BJ (cell line): ENCODE measurements around the gene PTPN7. TPM values are rescaled to one million over a fixed set of nuclear protein-coding genes. Genes with fewer than 3 reads are reported as not detected.
A peak's percentile ranks its signal among the peaks of the same experiment; 100 is the strongest.
"Not testable (repeated sequence)": the region's sequence is repeated elsewhere in the genome, so short reads cannot be mapped to it uniquely, and the experiment has no call there.

Experiments used
- CTCF ChIA-PET: fragments of 350-600 bp; formaldehyde crosslinking; extraction: SDS; loops from one replicate; lab custom pipeline; 2021; ENCODE audit warnings: antibody characterized with exemption, inconsistent platforms; lab: Yijun Ruan, JAX
- POLR2A ChIA-PET: fragments of 300-600 bp; sonication (Branson Sonifier 250); formaldehyde crosslinking; extraction: SDS; loops from one replicate; lab custom pipeline; 2021; ENCODE audit warnings: antibody characterized with exemption; lab: Charles Lee
- DNase-seq: peaks from one replicate; pipeline ENCODE4 v3.0.0-alpha.2; 2011; ENCODE audit warnings: low read depth
- H3K27me3 ChIP-seq: 2 replicates; pipeline ENCODE4 v1.6.0; 2011; ENCODE audit warnings: low read length; ENCODE audit not compliant: control insufficient read depth, insufficient read depth
- H3K36me3 ChIP-seq: 2 replicates; pipeline ENCODE4 v1.5.1; 2011; ENCODE audit warnings: low read length; ENCODE audit not compliant: control insufficient read depth, insufficient read depth
- H3K4me3 ChIP-seq: 2 replicates; pipeline ENCODE4 v1.5.1; 2011; ENCODE audit warnings: low read depth, mild to moderate bottlenecking, control low read depth, low read length
- polyA plus RNA-seq: library from polyadenylated mRNA; depleted of rRNA; stranded (reverse); fragments of >200 nt; gene quantifications from 2 replicates; pipeline ENCODE4 v1.2.3, GENCODE V29; 2011
- TF ChIP-seq, protein P1 (sequence below): IDR thresholded peaks from 2 replicates; pipeline ENCODE4 v1.5.1; 2011; ENCODE audit warnings: low read depth, mild to moderate bottlenecking, control low read depth, inconsistent platforms, low read length, moderate library complexity; ENCODE audit not compliant: insufficient read depth

The PTPN7 gene
- polyA plus RNA-seq, 1 experiment: not detected

DNA sequence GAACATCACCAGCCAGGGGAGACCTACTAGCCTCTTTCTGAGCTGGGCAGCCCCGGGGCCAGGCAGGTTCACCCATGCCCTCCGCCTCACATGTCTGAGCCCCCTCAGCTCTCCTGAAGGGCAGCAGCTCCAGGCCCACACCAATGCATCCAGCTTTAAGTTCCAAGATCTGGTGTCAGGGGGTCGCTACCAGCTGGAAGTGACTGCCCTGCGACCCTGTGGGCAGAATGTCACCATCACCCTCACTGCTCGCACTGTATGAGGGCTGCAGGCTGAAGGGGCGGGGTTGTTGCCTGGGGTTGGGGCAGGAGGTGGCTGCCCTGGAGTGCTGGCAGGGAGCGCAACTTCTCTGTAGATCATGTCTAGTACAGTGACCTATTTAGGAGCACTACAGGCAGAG lies 8.5 kb upstream of the PTPN7 start:
- no peak for DNase-seq
- TF ChIP-seq, protein P1, sequence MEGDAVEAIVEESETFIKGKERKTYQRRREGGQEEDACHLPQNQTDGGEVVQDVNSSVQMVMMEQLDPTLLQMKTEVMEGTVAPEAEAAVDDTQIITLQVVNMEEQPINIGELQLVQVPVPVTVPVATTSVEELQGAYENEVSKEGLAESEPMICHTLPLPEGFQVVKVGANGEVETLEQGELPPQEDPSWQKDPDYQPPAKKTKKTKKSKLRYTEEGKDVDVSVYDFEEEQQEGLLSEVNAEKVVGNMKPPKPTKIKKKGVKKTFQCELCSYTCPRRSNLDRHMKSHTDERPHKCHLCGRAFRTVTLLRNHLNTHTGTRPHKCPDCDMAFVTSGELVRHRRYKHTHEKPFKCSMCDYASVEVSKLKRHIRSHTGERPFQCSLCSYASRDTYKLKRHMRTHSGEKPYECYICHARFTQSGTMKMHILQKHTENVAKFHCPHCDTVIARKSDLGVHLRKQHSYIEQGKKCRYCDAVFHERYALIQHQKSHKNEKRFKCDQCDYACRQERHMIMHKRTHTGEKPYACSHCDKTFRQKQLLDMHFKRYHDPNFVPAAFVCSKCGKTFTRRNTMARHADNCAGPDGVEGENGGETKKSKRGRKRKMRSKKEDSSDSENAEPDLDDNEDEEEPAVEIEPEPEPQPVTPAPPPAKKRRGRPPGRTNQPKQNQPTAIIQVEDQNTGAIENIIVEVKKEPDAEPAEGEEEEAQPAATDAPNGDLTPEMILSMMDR: no peak
- no peaks in the 10 kb centered on the region for H3K36me3 ChIP-seq
- CTCF ChIA-PET: interaction anchor here (0.6 to 1.0 kb wide), 4 partner anchors 14 to 612 kb away, joined by 3 to 5 read pairs (median 4); no protein-coding TSS in a partner anchor
- no peak overlapping the region for H3K4me3 ChIP-seq
- H3K27me3 ChIP-seq: peaks cover 5% of the 10 kb centered on the region
- POLR2A ChIA-PET: no interaction called here

DNA sequence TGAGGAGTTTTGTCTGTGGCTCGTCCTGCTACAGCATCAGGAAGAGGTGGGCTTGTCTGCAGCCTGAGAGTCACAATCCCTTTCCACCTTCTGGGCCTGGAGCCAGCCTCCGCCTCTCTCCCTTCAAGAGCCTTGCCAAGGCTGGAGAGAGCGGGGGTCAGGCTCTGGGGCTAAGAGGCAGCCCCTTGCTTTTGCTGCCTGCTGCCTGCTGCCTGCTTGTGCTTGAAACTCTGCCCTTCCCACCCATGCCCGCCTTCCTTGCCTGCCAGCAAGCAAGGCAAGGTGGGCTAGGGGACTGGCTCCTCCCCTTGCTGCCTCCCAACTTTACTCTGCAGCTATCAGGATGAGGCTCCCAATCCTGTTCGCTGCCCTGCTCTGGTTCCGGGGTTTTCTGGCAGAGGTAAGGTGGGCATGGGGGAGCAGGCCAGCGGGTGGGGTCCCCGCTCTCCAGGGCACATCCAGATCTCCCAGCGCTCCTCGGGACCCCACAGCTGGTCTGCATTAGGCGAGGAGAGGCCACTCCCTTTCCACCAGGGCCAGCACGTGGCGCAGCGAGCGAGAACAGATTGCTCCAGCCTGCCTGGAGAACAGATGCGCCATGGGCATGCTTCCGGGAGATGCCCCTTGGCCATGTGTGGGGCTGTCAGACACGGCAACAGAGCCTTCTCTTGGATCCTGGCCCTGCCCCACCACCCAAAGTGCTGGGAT lies 7.5 kb upstream of the PTPN7 start:
- ChIA-PET POLR2A (no interaction called here), CTCF (interaction anchor here (0.6 to 1.2 kb wide), 5 partner anchors 13 to 613 kb away, joined by 3 to 4 read pairs (median 4); no protein-coding TSS in a partner anchor)
- DNase-seq: peak; percentile 14
- TF ChIP-seq, protein P1: no peak
- Histone ChIP-seq H3K27me3 (peaks cover 7% of the 10 kb centered on the region), H3K36me3 (no peaks in the 10 kb centered on the region), H3K4me3 (no peak overlapping the region)

DNA sequence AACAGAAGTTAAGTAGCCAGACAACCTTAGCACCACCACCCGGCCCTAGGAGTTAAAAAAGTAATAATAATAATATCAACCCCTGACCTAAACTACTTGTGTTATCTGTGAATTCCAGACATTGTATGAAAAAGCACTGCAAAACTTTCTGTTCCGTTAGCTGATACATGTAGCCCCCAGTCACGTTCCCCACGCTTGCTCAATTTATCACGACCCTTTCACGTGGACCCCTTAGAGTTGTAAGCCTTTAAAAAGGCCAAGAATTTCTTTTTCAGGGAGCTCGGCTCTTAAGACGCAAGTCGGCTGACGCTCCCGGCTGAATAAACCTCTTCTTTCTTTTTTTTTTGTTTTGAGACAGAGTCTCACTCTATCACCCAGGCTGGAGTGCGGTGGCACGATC lies 6.7 kb upstream of the PTPN7 start:
- H3K4me3 ChIP-seq, H3K36me3 ChIP-seq, H3K27me3 ChIP-seq, DNase-seq, POLR2A ChIA-PET: not testable (repeated sequence)
- CTCF ChIA-PET: interaction anchor here (1.2 to 2.5 kb wide), 2 partner anchors 17 to 22 kb away, joined by 4 to 10 read pairs; no protein-coding TSS in a partner anchor

DNA sequence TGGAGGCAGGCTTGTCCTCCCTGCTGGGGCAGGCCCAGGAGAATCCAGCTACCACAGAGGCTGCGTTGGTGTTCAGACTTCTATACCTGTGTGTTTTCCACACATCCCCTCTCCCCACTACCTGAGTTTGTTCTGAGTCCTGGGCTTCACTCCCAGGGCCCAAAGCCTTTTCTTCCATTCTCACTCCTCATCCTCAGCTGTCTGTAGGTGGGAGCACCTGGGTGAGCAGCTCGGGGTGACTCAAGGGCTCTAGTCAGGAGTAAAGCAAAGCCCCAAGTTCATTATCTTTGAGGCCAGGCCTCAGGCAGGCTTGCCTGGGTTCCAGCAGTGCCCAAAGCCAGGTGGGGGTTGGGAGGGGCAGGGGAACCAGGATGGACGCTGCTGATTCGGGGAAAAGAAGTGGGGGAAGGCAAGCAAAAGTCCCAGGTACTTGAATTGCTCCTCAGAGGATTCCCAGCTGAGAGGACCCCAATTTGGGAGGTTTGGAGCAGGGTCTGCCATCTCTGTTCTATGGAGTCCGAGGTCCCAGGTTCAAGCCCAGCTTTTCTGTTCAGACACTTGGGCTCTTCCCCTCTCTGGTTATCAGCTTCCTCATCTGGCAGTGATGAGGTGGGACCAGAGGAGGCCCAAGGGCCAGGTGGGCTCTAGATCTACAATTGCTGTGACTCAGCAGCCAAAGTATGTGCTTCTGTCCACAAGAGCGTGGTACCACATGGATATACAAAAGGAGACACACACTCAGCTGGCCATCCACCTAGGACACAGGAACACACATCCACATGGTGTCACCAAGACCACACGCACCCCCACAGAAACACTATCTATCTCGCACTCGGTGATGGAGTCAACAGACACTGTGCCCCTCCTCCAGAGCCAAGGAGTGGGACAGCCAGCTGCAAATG lies 5.8 kb upstream of the PTPN7 start:
- TF ChIP-seq, protein P1: no peak
- Histone ChIP-seq H3K36me3 (no peaks in the 10 kb centered on the region), H3K4me3 (no peak overlapping the region), H3K27me3 (peaks cover 9% of the 10 kb centered on the region)
- CTCF ChIA-PET: interaction anchor here (1.1 to 2.5 kb wide), 2 partner anchors 11 to 23 kb away, joined by 5 to 10 read pairs; no protein-coding TSS in a partner anchor
- POLR2A ChIA-PET: no interaction called here
- no peak for DNase-seq

DNA sequence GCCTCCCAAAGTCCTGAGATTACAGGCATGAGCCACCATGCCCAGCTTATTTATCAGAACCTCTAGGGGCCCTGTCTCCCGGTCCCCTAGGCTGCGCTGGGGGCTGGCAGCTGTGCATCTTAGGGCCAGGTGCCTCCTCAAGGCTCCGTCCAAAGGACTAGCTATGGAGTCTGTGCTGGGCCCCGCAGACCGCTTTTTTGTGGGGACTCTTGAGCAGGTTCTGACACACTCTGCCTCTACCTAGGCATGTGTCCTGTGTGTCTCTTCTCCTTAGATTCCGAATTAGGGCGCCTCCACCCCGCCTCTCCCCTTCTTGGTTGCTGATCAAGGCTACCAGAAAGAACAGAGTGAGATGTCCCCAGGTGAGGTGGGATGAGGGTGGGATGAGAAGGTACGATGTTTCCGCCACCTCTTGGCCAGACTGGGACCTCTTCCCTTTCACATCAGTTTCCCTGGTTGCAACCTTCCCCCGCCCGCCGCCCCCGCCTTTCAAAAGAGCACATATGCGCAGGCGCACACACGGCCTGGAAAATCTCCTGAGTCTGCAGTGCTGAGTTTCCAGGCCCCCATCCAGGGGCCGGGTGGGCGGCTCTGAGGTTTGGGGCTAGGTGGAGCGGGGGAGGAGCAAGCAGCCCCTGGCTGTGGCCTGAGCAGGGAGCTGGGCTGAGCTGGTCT lies 5.0 kb upstream of the PTPN7 start:
- Histone ChIP-seq H3K36me3 (no peaks in the 10 kb centered on the region), H3K27me3 (peaks cover 8% of the 10 kb centered on the region), H3K4me3 (no peak overlapping the region)
- CTCF ChIA-PET: interaction anchor here (1.1 to 2.5 kb wide), 2 partner anchors 10 to 24 kb away, joined by 5 to 10 read pairs; no protein-coding TSS in a partner anchor
- DNase-seq: no peak
- POLR2A ChIA-PET: no interaction called here
- TF ChIP-seq, protein P1: no peak
